Ureter (tissue), 1 donor: ENCODE measurements around the gene SLC7A10. TPM values are rescaled to one million over a fixed set of nuclear protein-coding genes. Genes with fewer than 3 reads are reported as not detected.

ENCODE experiments used
- DNase-seq: peaks from one replicate; pipeline ENCODE4 v3.0.0-alpha.2; 2020; ENCODE audit warnings: low spot score
- total RNA-seq: library from RNA; stranded (reverse); gene quantifications from one replicate; pipeline ENCODE4 v1.2.4, GENCODE V29; 2023
- donor health status: DM: yes; HTN: yes; CAD: no.

SLC7A10 gene
- total RNA-seq, result not detected

- no peak for DNase-seq
Observed at GRCh38 chr19:33225458-33225926, at the start of gene SLC7A10. Gene SLC7A10 (minus strand): TSS chr19:33225850. CDS start chr19:33225703, 147 bp downstream.

GRCh38 chr19:33274663-33275558 is 49.3 kb upstream of the SLC7A10 start:
- no peak for DNase-seq

GRCh38 chr19:33273881-33274662 is 48.4 kb upstream of the SLC7A10 start:
- peak; percentile 81 for DNase-seq

GRCh38 chr19:33273065-33273736 is 47.6 kb upstream of the SLC7A10 start:
- no peak for DNase-seq

- DNase-seq, result no peak
Observed at GRCh38 chr19:33271246-33272021, 45.8 kb upstream of the SLC7A10 start.

- DNase-seq, result no peak
Observed at GRCh38 chr19:33270769-33271168, 45.1 kb upstream of the SLC7A10 start.

GRCh38 chr19:33269016-33269415 is 43.4 kb upstream of the SLC7A10 start:
- DNase-seq, result no peak

GRCh38 chr19:33268162-33268991 is 42.7 kb upstream of the SLC7A10 start:
- DNase-seq, result no peak

- DNase-seq, result no peak
Observed at GRCh38 chr19:33267706-33268105, 42.1 kb upstream of the SLC7A10 start.

GRCh38 chr19:33266974-33267484 is 41.4 kb upstream of the SLC7A10 start:
- DNase-seq, result no peak

- no peak for DNase-seq
Observed at GRCh38 chr19:33264881-33265445, 39.3 kb upstream of the SLC7A10 start.

GRCh38 chr19:33263325-33264023 is 37.8 kb upstream of the SLC7A10 start:
- DNase-seq, result no peak

- DNase-seq, result no peak
Observed at GRCh38 chr19:33261511-33262189, 36.0 kb upstream of the SLC7A10 start.

GRCh38 chr19:33260628-33261418 is 35.2 kb upstream of the SLC7A10 start:
- DNase-seq, result no peak

GRCh38 chr19:33259539-33259938 is 33.9 kb upstream of the SLC7A10 start:
- no peak for DNase-seq

GRCh38 chr19:33257828-33258227 is 32.2 kb upstream of the SLC7A10 start:
- no peak for DNase-seq

- no peak for DNase-seq
Observed at GRCh38 chr19:33256261-33256660, 30.6 kb upstream of the SLC7A10 start.

- DNase-seq, result no peak
Observed at GRCh38 chr19:33255781-33256180, 30.1 kb upstream of the SLC7A10 start.
